Stimulated activated memory B cell treated with anti-CD40 and anti-IgM and Interleukin-4, amounts not matched to agents 10 μg/mL and 1 μg/mL and 100 μg/mL, for 72 hours (primary cell): ENCODE data around the gene PAX3.
A peak's percentile ranks its signal among the peaks of the same experiment; 100 is the strongest.

Experiments used
- ATAC-seq: fragments of 150-1000 bp; cut with Tn5 transposase; 2 replicates; pipeline ENCODE4 v1.10.0; 2021
- H3K27ac Mint-ChIP-seq: one replicate; pipeline ENCODE4 v1.8.0; 2022; ENCODE audit warnings: mild to moderate bottlenecking, mixed read lengths
- H3K27me3 Mint-ChIP-seq: one replicate; pipeline ENCODE4 v1.8.0; 2022; ENCODE audit warnings: mixed read lengths
- H3K36me3 Mint-ChIP-seq: one replicate; pipeline ENCODE4 v1.8.0; 2022; ENCODE audit warnings: mixed read lengths
- H3K4me1 Mint-ChIP-seq: one replicate; pipeline ENCODE4 v1.8.0; 2022; ENCODE audit warnings: mixed read lengths
- H3K4me3 Mint-ChIP-seq: one replicate; pipeline ENCODE4 v1.8.0; 2022; ENCODE audit warnings: mild to moderate bottlenecking, moderate library complexity, mixed read lengths
- H3K9me3 Mint-ChIP-seq: one replicate; pipeline ENCODE4 v1.8.0; 2022; ENCODE audit warnings: mixed read lengths

Gene PAX3

DNA sequence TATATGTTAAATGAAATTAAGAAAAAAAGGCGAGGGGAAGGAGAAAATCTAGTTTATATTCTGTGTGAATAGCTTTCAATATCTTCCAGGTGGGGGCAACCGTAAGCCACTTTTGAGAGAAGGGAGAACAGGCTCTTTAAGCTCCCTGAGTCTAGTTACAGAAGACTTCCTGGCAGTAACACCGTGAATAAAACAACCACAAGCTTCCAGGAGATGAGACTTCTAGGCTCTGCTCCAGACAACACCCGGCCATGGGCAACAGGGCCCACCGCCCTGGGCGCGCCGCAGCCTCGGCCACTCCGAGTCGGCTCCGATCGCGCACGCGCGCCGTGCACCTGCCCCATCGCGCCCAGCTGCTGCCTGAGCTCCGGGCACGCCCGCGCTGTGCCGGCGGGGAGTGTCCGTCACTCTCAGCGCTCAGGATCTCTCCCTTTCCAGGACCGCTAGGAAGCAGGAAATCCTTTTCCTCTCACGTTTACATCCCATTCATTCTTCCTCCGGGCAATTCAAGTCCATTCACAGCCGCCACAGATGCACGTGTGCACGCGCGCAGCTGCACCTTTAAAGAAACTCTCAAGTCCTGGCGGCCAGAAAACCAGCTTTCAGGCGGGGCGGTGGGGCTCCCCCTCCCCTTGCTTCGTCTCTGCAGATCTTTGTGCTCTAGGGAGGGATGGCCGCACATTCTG is 19.4 kb upstream of the PAX3 start:
- Mint-ChIP-seq H3K27ac (peak overlapping the region; percentile 46), H3K4me3 (peak overlapping the region; percentile 85), H3K9me3 (no peaks in the 10 kb centered on the region), H3K36me3 (no peaks in the 10 kb centered on the region), H3K27me3 (peaks cover 43% of the 10 kb centered on the region), H3K4me1 (peaks cover 13% of the 10 kb centered on the region)
- peak; percentile 84 for ATAC-seq

DNA sequence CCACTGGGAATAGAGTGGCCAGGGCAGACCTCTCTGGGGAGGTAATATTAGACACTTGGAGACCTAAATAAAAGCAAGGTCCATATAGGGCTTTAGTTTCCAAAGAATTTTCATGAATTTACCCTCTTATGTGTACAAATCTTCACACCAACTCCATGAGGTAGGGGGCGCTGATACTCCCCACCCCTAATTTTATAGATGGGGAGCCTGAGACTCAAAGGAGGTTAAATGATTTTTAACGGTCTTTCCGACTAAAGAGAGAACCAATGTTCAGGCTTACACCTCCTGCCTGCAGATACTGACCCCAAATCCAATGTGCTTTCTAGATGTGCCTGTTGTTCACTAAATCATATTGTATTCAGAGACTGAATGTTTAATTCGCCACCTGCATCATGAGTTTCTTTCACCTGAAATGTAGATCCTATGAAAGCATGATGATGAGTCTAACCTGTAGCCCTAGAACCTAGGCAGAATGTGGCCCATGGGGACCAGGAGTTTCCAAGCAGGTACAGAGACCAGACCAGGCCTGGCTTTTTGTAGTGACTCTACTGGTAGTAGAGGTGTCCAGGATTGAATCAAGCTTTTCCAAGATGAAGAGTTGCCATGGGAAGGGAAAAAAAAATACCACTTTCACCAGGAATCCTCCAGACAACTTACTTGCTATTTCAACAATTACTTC is 16.8 kb upstream of the PAX3 start:
- H3K36me3 Mint-ChIP-seq, result no peaks in the 10 kb centered on the region
- H3K27ac Mint-ChIP-seq, result no peak overlapping the region
- peaks cover 55% of the 10 kb centered on the region for H3K27me3 Mint-ChIP-seq
- no peaks in the 10 kb centered on the region for H3K9me3 Mint-ChIP-seq
- H3K4me3 Mint-ChIP-seq, result no peak overlapping the region
- H3K4me1 Mint-ChIP-seq, result peaks cover 22% of the 10 kb centered on the region
- no peak for ATAC-seq

DNA sequence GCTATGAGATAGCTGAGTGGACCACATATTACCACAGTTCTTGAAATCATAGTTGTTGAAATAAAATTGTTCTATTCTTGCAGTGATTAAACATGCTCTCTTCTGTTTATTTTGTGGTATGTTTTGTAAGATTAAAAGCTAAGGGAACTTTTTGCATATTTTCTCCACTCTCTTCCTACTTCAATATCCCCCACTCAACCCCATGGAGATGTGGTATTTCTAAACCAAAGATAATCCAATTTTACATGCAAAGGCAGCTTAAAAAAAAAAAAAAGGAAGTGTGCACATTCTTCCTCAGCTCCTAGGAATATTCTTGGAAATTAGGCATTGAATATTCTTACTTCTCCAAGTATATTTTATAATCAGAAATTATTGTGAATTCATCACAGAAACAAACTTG is 15.0 kb upstream of the PAX3 start:
- Mint-ChIP-seq H3K4me3 (no peak overlapping the region), H3K36me3 (no peaks in the 10 kb centered on the region), H3K27me3 (peaks cover 69% of the 10 kb centered on the region), H3K9me3 (no peaks in the 10 kb centered on the region), H3K4me1 (peaks cover 18% of the 10 kb centered on the region), H3K27ac (no peak overlapping the region)
- no peak for ATAC-seq

DNA sequence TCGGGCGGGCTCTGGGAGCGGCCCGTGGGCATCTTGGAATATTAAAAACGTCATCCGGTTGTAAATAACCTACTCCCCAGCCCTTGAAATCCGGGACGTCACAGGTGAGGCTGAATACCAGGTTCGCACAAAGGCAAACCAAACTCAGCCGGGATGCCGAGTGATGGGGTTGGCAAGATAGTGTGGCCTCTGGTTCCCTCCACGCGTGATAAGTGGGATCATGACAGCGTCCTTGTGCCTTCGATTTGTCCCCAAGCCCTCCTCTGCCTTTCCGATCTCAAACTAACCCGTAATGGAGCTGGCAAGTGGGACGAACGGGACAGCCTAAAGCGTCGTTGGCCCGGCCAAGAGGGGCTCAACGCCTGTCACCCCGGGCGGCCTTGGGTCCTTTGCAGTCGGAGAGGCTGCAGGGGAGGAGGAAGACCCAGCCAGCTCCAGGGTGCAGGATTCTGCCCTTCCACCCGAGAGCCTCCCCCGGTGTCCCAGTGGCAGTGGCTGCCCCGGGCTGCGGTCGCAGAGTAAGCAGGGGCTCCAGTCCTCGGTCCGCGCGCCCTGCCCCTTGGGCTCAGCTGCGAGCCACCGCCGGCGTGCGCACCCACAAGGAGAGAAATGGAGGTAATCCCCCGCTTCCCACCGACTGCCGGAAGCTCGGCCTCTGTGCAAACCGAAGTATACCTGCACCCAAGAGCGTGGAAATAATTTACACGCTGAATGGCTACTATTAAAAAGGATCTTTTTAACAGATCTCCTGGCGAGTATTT is 13.4 kb upstream of the PAX3 start:
- H3K4me1 Mint-ChIP-seq, result peaks cover 15% of the 10 kb centered on the region
- H3K9me3 Mint-ChIP-seq, result no peaks in the 10 kb centered on the region
- peaks cover 85% of the 10 kb centered on the region for H3K27me3 Mint-ChIP-seq
- peak overlapping the region; percentile 32 for H3K27ac Mint-ChIP-seq
- no peak for ATAC-seq
- H3K4me3 Mint-ChIP-seq, result peak overlapping the region; percentile 39
- no peaks in the 10 kb centered on the region for H3K36me3 Mint-ChIP-seq

DNA sequence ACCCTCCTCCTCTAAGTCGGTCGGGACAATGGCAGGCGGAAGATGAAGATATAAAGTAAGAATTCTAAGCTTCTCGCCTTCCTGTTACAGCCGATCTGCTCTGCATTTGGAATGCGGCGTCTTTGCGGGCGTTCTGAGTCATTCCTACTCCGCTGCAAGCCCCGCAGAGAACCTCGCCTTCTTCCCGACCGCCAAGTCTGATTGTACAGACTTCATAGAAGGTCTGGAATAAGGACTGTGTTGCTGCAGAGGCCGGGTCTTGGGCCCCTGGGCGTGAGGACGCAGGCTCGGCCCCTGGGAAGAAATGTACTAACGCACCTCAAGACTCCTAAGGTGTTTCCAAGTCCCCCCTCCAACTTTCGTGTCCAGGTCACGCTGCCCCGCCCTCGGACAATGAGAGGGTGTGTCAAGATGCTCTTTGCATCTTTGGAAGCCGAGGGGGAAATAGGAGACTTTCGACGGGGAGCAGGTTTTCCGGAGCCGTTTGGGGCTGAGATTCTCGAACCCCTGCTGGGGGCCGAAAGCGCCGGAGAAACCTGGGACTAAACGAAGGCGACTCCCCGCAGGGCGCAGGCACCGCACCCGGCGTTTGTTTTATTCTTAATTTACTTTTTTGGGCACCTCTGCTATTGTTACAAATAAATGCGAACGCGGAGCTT is 12.7 kb upstream of the PAX3 start:
- ATAC-seq, result no peak
- peaks cover 21% of the 10 kb centered on the region for H3K4me1 Mint-ChIP-seq
- H3K4me3 Mint-ChIP-seq, result no peak overlapping the region
- H3K36me3 Mint-ChIP-seq, result no peaks in the 10 kb centered on the region
- H3K9me3 Mint-ChIP-seq, result no peaks in the 10 kb centered on the region
- H3K27me3 Mint-ChIP-seq, result peaks cover 86% of the 10 kb centered on the region
- H3K27ac Mint-ChIP-seq, result no peak overlapping the region

DNA sequence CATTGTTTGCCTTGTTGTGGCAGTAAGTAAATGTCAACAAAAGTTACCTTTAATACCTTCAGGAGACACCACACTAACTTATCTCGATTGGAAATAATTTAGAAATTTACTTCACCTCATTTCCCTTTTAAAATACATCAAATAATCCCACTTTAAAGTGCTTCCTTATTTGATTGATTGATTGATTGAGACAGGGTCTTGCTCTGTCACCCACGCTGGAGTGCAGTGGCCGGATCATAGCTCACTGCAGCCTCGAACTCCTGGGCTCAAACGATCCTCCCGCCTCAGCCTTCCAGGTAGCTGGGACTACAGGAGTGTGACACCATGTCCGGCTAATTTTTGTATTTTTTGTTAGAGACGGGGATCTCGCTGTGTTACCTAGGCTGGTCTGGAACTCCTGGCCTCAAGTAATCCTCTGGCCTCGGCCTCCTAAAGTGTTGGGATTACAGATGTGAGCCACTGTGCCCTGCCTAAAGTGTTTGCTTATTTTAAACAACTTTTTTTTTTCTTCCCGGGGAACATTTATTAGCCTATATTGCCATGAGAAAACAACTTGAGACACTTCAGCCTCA is 12.0 kb upstream of the PAX3 start:
- Mint-ChIP-seq H3K27me3 (peaks cover 90% of the 10 kb centered on the region), H3K27ac (no peak overlapping the region), H3K4me1 (peaks cover 27% of the 10 kb centered on the region)

DNA sequence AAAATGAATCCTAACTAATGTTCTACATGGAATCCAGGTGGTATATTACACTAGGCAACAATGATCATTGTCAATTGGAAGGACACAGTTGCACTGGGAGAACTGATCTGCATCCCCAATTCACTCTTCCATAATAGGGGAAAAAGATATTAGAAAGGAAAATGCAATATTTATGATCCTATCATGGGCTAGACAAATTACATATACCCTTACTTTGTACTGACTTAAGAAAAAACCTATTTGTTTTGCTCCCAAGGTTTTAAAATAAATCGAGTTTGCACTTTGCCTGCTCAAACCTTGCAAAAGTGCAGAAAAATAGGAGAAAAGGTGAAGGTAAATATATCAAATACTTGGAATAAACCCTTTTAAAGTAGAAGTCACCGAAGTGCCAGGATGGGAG is 11.0 kb upstream of the PAX3 start:
- Mint-ChIP-seq H3K4me3 (no peak overlapping the region), H3K27me3 (peaks cover 100% of the 10 kb centered on the region), H3K4me1 (peaks cover 38% of the 10 kb centered on the region), H3K27ac (no peak overlapping the region), H3K36me3 (no peaks in the 10 kb centered on the region), H3K9me3 (no peaks in the 10 kb centered on the region)
- no peak for ATAC-seq

More for the DNA sequence above, 12.0 kb upstream of the PAX3 start:
- ATAC-seq, result no peak
- Mint-ChIP-seq H3K36me3 (no peaks in the 10 kb centered on the region), H3K4me3 (no peak overlapping the region), H3K9me3 (no peaks in the 10 kb centered on the region)

DNA sequence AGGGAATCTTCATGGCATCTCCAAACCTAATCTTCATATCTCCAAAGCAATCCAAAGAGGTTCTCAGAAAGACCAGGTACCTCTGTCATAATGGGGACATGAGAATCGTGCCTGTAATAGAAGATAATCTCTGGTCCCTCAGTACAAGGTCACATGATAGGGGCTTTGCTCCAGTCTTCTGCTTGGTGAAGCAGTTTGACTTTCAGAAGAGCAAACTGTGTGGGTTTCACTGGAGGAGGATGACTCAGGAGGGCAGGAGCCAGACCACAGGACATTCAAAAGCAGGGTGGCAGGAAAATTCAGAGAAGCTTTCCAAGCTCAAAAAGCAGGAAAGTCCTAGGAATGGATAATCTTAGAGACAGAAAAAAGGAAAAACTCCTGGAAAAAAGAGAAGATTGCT is 10.6 kb upstream of the PAX3 start:
- Mint-ChIP-seq H3K4me1 (peaks cover 42% of the 10 kb centered on the region), H3K27ac (no peak overlapping the region), H3K9me3 (no peaks in the 10 kb centered on the region), H3K27me3 (peaks cover 100% of the 10 kb centered on the region), H3K4me3 (no peak overlapping the region), H3K36me3 (no peaks in the 10 kb centered on the region)
- ATAC-seq, result no peak

DNA sequence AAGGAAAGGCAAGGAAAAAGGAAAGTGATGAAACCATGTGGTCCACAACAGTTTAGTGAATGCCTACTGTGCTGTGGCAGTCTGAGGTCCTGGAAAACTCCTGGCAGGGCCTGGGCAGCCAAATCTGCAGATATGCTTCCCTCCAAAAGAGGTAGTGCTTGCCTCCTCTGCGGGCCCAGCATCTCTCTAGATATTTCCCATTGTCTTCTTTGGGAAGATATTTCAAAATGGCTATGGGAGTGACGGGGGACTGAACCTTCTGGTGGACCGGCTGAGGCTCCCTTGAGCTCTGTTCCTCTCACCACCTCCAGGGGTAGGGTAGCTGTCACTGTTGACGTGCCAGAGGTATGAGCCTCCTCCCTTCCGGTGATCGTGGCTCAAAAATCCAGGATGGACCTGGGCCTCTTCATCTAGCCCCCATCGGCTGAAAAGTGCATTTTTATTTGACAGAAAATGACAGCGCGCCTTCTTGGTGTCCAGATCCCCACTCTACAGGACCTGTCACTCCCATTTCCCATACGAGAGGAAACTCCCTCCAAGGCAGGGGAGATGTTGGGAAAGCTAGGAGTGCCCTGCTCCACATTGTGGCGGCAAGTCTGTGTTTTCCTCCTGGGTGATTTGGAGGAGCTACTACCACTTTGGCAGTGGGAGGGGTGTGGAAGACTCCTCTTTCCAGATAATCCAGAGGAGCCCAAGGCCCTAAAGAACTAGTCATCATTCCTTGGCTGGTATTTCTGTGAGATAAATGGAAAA is 9.4 kb upstream of the PAX3 start:
- Mint-ChIP-seq H3K9me3 (peaks cover 4% of the 10 kb centered on the region), H3K27me3 (peaks cover 100% of the 10 kb centered on the region), H3K36me3 (peaks cover 3% of the 10 kb centered on the region), H3K27ac (no peak overlapping the region), H3K4me3 (no peak overlapping the region), H3K4me1 (peaks cover 48% of the 10 kb centered on the region)
- ATAC-seq, result no peak

DNA sequence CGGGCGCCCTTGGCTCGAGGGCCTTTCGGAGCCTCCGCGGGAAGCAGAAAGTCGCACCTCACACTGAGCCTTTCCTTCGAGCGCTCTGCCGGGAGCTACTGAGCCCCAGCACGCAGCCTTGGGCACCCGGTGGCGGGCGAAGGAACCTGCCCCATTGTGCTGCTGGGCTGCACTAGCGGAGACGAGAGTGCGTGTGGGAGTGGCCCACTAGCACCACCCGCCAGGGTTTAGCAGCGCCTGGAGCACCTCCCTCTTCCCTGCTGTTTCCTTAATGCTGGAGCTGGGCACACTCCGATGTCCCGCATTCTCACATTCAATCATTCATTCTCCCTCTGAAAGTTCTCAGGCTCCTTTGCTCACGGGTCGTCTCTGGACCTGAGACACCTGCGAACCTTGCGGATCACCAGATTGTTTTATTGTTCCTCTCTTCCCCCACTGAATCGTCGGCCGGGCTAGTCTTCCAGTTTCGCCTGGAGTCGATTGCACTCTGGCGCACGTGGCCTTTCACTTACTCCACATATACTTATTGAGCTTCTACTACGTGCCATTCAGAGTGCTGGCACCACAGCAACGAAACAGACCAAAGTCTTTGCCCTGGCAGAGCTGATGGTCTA is 8.5 kb upstream of the PAX3 start:
- Mint-ChIP-seq H3K4me1 (peaks cover 46% of the 10 kb centered on the region), H3K4me3 (peak overlapping the region; percentile 25), H3K36me3 (peaks cover 10% of the 10 kb centered on the region), H3K27me3 (peaks cover 100% of the 10 kb centered on the region), H3K27ac (no peak overlapping the region), H3K9me3 (peaks cover 7% of the 10 kb centered on the region)
- no peak for ATAC-seq

DNA sequence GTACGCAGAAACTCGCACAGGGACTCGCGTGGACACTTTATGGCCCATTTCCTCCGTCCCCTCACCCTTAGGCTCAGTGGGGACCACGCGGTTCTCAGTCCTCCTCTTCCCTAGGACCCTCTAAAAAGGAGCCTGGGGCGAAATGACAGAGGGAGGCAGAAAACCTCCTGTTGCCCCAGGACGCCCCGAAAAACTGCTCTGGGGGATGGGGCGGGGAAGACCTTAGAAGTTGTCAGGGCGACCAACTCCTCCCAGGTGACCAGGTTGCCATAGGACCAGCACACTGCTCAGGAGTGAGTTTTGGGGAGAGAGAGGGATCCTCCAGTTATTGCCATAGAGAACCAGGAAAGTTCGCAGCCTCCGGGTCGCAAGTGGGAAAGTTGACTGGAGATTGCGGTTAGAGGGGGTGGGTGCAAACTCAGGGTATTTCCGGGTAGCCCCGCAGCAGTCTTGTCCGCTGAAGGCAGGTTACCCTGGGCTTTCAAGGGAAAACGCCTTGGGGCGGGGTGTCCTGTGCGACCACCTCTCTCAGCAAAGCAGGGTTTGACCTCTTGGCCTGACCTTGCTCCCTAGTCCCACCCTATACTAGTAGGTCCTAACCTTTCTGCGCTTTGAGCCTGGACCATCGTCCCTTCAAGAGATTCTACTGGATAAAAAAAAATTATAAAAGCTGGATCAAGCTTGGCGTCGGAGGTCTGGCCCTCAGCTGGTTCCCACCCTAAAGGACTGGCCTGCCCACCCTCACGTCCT is 7.8 kb upstream of the PAX3 start:
- Mint-ChIP-seq H3K27me3 (peaks cover 100% of the 10 kb centered on the region), H3K4me3 (peak overlapping the region; percentile 87), H3K9me3 (peaks cover 7% of the 10 kb centered on the region), H3K27ac (no peak overlapping the region), H3K36me3 (peaks cover 10% of the 10 kb centered on the region), H3K4me1 (peaks cover 44% of the 10 kb centered on the region)
- ATAC-seq, result no peak

DNA sequence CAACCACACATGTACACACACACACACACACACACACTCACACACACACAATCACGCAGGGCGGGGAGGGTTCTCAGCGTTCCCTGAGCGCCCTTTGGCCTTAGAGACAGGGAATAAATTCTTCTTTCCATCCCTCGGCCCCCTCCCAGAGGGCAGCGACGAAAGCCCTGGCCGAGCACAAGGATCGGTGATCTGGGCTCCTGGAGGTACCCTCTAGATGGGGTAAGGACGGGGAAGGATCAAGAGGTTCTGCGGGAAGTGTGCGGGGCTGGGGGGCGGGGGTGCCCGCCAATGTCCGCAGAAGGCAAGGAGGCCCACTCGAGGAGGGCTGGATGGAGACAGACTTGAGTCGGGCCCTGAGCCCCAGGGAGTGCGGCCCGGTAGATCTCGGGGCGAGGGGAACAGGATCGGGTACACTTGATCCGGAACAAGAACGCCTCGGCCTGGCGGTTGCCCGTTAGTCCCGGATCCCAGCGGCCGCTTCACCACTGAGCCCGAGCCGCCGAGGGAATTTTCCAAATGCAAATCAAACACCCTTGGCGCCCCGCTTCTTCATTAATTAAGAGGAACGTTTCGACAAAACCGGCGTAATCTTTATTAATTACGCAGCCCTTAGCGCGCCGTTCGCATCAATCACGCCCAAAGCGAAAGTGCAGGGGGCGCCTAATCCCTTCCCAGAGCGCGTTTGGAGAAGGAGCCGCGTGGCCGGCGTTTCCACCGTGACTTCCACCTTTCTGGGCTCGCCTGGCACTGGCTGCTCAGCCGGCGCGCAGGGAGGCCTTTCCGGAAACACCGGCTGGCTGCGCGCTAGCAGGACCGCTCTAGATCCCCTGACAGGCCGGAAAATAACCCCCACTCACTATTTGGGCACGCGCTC is 7.0 kb upstream of the PAX3 start:
- Mint-ChIP-seq H3K36me3 (peaks cover 10% of the 10 kb centered on the region), H3K27me3 (peaks cover 100% of the 10 kb centered on the region), H3K4me1 (peaks cover 44% of the 10 kb centered on the region), H3K27ac (peak overlapping the region; percentile 7), H3K4me3 (peak overlapping the region; percentile 87), H3K9me3 (peaks cover 7% of the 10 kb centered on the region)
- no peak for ATAC-seq
